ENCODE results near the gene GRID1. TPM values are rescaled to one million over a fixed set of nuclear protein-coding genes. Genes with fewer than 3 reads are reported as not detected.
"Not testable (repeated sequence)": the region's sequence is repeated elsewhere in the genome, so short reads cannot be mapped to it uniquely, and the experiment has no call there.

GRID1 gene
- total RNA-seq, 1 donor from 2014 or later = 1.4 TPM

DNA sequence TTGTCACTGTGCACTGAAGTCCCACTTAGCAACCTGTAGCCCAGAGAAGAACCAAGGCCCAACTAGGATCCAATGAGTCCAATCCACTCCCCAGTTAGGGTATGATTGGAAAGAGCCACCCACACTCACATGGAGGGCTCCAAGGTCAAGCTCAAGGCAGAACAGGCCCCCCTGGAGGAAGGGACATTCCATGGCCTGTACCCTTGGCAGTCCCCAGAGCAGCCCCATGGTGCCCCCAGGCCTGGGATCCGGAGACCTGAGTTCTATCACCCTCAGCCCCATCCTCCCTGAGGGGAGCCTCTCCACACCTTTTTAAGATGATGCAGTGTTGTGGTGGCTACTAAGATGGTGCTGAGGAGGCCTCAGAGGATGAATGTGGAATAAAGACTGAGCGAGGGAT lies 231.4 kb downstream of the GRID1 start:
- DNase-seq = no peak

DNA sequence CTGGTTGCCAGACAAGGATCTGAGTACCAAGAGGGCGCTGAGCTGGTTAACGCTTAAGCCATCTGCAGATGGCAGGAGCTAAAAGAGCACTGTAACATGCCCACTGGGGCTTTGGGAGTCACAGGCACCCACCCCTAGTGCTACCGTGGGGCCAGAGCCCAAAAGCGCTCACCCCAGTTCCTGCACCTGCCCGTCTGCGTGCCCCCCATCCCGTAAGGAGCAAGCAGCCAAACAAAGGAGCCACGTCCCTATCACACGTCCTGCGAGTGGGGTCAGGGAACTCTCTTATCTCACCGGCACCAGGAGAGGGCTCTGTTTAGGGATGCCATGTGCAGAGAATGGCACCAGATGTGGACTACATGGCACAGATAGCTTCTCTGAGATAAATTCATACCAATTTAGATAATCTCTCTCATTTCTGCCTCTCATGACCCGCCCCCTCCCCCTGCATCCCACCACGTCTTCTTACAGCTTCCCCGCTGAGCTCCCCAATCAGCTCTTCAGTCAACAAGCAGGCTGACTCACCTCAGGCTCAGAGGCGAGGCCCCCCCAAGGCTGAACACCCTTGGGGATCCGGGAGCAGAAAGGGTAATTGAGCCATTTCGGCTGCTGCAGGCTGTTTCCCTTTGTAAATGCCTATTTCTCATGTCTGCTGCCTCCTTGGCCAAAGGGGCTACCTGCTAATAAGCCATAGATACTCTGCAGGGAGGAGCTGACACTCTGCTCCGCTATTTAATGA lies 235.7 kb downstream of the GRID1 start:
- no peak for DNase-seq

DNA sequence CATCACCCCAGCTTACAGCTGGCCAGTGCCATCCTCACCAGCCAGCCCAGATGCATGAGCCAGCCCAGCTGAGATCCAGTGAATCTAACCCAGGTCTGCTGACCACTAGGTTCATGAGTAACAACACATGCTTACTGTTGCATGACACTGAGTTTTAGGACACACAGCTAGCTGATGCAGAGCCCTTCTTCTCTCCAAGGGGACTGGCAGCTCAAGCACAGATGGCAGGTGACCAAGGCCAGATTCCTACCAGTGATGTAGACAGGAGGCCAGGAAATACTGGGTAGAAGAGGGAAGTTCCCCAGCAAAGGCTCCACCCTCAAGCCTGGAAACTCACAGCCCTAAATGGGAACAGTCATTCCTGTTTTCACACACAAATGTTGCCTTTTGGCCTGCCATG lies 236.6 kb downstream of the GRID1 start:
- DNase-seq = no peak

DNA sequence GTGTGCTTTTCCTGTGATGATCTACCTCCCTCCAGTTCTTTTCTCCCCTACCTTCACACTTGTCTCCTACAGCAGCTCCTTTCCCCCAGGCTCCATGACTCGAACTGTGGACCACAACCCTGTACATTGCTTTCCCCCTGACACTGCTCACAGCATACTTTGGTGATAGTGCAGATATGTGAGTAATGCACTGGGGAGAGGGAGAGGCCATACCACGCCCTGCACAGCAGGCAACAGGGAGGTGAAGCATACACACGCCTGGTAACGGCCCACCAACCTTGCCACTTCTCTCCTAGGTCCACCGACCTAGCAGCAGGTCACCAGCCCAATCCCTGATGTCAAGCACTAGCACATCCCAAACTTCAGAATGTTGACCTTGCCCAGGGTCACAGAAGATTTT lies 238.2 kb downstream of the GRID1 start:
- DNase-seq = no peak

DNA sequence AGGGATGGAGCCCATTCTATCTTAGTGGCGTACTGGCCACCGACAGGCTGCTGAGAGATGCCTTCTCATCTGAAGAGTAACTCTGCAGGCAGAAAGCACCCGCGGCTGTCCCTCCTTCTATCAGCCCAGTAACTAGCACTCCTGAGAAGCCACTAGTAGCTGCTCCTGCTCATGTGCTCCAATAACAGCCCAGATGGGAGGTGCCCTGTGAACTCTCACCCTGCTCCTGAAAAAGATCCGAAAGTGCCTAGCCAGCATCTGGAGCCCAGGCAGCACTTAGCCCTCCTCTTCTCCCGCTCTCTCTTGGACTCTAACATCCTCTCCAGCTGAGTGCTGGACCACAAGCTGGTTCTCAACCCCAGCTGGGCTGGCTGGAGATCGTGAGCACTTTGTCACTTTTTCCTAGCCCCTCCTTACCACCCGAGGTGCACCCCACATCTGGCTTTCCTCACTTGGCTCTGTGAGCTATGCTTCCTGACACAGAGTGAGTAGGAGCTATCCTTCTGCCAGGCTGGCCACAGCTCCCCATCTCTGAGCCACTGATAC lies 239.2 kb downstream of the GRID1 start:
- DNase-seq = peak; percentile 14

DNA sequence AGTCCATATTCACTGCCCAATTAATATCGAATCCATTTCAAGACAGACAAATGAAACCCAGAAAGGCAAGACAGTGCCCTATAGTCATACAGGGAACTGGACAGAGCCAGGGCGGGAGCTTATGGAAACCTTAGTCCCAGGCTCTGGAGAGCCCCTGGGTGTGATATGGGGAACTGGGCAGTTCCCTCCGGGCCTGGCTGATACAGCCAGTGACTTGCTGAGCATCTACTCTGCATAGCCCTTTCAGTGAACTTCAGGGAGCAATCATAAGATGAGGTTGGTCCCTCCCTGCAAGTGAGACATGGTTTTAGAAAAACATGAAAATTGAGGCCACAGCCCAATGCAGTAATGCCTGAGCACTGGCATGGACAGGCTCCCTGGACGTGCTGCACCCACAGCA lies 241.9 kb downstream of the GRID1 start:
- DNase-seq = no peak

DNA sequence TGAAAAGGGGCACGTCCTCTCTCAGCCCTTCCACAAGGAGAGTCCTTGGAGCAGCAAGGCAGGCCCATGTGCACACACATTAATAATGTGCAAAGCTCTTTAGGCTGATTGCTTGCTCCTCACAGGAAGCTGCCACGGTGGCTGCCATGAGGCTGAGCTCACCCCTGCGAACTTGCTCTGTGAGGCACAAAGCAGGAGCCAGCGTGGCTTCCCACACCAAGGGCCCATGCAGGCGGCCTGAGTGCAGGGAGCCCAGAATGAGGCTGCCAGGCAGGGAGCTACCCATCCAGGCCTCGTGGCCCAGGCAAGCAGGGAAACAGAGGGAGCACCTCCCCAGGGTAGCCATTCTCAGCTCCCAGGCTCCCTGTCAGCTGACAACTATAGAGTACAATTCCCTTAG lies 242.9 kb downstream of the GRID1 start:
- DNase-seq = no peak

DNA sequence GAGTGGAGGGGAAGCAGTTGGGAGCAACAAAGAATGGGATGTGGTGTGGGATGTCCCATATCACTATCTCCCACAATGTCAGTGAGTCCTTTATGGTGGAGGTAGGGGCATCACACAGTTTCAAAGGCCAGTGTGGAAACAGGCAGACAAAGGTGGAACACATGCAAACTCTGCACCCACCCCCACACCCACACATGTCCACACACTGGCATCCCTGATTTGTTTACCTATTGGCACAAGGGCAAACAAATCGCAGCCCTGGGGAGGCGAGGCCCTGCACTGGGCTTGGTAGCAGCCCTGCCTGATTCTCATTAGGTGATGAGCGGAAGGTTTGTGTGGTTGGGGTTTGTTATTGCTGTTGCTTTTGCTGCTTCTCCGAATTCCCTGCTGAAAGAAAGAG lies 243.3 kb downstream of the GRID1 start:
- DNase-seq = no peak

DNA sequence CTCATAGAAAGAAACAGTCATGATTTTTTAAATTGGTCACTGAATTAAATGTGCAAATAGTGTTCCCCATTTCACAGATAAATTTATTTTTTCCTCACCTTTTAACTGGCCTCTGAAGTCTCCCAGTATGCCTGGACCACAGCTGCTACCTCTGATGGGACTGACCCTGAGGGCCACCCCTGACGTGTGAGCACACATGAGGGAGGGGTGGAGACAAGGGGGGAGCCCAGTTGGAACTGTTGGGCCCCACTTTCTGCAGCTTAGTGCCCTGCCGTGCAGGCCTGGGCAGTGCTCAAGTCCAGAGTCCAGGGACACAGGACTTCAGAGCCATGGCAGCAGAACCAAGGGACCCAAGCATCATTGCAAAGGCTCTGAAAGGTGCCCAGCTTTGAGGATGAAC lies 243.9 kb downstream of the GRID1 start:
- no peak for DNase-seq

DNA sequence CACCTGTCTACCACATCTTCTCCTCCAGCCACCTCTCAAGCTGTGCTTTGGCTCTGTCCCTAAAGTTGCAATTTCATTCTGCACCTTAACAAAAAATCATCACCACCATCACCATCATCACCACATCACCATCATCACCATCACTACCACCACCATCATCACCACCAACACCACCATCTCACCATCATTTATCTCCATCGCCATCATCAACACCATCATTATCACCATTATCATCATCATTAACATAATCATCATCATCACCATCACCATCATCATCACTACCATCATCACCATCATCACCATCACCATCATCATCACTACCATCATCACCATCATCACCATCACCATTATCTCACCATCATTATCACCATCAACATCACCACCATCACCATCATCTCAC lies 245.4 kb downstream of the GRID1 start:
- DNase-seq = no peak

DNA sequence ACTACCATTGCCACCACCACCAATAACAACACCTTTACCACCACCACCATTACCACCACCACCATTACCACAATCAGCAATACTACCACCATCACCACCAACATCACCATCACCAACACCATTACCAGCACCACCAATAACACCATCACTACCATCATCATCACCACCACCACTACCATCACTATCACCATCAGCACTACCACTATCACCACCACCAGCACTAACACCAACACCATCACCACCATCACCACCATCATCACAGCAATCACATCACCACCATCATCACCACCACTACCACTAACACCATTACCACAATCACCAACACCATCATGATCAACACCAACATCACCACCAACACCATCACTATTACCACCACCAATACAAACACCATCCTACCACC lies 249.5 kb downstream of the GRID1 start:
- no peak for DNase-seq

DNA sequence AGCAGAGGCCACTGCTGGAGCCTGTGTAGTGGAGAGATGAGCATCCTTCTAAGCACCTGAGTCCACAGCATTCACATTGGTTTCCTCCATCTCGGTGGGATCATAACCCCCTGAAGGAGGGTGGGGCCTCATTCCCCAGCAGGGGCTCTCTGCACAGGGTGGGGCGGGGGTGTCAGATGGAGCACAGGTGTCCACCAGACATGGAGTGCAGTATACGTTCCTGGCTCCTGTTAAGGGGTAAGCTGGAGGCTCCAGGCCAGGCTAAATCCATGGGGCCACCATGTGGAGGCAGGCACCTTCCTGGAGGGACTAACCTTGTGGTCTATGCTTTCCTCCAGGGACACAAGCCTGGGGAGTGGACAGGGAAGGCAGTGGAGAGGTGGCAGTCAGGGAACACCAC lies 252.6 kb downstream of the GRID1 start:
- DNase-seq = no peak

DNA sequence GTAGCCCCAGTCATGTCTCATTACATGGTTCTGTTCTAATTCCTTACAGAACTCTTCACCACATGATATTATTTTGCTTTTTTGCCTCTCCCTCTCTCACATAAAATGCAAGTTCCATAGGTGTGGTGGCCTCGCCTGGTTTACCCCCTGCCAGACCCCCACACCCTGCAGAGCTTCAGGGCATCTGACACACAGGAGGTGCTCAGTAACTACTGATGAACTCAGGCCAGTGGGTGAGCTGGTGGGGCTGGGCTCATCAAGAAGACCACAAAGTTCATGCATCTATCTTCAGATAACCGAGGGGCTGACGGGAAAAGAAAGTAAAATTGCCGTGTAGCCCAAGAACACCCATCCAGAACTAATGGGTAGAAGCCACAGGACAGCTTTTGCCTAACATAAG lies 253.1 kb downstream of the GRID1 start:
- no peak for DNase-seq

DNA sequence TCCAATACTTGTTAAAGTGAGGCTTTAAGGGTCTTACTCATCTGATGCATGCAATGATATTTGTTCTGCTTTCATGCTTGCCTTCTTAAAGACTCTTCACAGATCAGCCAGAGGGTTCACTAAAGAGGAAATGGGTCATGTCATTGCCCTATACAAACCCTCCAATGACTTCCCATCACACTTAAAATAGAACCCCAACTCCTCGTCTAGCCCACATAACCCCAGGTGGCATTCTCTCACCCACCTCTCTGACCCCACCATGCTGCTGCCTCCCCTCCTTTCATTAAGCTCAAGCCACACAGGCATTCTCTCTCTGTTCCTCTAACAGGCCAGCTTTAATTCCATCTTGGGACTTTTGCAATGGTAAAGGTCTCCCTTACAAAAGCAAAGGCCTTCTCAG lies 253.6 kb downstream of the GRID1 start:
- no peak for DNase-seq

DNA sequence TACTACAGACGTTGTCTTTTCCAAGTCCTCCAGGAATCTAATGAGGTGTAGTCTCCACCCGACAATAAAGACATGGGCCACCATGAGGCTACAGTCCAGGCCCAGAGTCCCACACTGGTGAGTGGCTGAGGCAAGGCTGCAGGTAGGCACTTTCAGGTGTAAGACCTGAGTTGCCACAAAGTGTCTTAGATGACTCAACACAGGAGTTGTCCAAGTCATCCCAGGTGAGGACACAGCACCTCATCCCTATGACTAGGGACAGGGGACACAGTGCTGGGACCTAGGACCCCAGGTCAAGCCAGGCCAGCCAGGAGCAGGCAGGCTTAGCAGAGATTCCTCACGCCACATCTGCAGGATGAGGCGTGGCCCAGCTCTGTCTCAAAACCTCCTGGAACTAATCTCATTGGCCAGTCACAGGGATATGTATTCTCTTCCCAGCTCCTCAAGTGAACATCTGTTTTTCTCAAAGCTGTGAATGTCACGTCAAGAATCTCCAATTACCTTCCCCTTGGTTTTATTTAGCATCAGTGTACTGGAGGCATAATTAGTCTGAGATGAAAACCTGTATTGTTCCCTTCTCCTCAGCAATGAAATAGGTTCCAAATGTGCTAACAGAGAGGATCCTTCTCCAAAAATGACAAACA lies 254.6 kb downstream of the GRID1 start:
- DNase-seq = peak; percentile 80

DNA sequence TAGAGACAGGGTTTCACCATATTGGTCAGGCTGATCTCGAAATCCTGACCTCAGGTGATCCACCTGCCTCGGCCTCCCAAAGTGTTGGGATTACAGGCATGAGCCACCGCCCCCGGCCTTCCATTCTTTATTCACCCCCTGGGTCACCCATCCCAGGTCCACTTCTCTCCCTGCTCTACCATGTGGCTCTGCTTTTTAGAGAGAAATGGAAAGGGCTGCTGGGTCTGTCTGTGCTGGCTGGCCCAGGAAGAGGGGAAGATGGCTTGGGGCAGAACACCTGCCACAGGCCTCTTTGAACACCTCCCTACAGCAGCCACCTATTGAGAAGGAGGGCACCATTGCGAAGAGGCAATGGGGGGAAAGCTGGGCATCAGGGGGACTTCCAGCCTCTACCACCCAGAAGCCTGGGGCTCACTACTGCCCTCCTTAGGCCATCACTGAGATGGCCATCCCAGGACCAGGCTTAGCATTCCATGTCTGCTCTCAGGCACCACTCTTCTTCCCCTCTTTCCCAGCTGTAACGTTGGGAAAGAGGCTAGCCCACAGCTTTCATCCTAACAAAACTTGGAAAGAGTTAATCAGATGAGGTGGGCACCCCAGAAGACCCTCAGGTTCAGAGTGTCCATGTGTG lies 256.3 kb downstream of the GRID1 start:
- DNase-seq = no peak

DNA sequence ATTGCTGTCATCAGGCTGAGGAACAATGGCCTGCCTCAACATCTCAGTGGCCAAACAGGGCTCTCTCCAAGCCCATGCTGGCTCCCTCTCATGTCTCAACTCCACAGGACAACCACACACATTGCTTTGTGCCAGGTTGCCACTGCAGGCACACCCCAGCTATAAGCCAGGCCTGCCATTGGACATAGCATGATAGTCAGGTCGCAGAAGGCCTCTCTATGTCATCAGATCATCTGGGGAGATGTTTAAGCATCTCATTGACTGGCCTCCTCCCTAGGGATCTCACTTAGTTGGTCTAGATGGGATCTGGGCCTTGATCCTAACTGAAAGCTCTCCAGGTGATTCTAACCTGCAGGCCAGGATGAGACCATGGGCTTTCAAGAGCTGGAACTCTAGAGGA lies 257.2 kb downstream of the GRID1 start:
- no peak for DNase-seq

DNA sequence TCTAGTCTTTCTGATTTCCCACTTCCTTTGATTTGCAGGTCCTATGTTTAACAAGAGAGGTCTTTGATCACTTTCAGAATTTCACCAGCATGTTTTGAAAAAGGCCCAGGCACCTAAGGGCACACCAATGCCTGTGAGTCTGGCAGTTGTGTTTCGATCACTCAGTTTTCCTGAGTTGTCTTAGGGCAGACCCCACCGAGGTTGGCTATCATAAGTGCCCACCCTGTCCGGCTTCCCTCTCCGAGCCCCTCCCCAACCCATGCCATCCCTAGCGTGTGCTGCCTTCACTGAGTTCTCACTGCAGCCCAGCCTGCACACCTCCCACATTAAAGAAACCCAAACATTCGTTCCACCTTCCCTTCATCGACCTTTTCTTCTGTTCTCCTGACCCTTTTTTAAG lies 257.9 kb downstream of the GRID1 start:
- no peak for DNase-seq

DNA sequence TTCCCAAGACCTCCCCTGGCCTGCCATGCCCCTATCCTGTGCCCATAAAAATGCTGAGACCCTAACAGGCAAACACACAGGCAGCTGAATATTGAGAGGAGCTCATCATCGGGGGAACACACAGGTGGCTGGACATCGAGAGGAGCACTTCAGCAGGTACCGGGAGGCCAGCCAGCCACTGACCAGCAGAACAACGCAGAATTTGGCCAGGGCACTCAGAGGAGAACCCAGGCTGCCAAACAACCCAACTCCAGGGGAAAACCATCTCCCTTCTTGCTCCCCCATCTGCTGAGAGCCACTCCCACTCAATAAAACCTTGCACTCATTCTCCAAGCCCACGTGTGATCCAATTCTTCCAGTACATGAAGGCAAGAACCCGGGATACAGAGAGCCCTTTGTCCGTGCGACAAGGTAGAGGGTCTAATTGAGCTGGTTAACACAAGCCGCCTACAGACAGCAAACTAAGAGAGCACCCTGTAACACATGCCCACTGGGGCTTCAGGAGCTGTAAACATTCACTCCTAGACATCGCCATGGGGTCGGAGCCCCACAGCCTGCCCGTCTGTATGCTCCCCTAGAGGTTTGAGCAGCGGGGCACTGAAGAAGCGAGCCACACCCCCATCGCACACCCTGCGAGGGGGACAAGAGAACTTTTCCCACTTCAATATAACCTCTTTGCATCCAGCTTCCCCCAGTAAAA lies 258.8 kb downstream of the GRID1 start:
- DNase-seq = not testable (repeated sequence)

DNA sequence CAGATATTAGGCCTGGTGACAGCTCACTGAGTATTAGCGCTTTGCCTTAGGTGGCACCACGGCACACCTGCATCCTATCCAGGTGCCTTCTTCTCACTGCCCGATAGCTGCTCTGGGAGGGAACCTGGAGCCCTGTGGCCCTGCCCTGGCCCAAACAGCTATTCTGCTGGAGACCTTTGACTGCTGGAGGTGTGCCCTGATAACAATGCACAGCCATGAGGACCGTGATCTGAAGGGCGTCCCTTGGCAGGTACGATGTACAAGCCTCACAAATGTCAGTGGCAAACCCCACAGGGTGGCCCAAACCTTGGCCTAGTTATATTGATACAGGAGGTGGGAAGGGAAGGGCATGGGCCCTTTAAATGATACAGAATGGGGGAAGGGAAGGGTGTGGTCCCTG lies 259.5 kb downstream of the GRID1 start:
- no peak for DNase-seq

DNA sequence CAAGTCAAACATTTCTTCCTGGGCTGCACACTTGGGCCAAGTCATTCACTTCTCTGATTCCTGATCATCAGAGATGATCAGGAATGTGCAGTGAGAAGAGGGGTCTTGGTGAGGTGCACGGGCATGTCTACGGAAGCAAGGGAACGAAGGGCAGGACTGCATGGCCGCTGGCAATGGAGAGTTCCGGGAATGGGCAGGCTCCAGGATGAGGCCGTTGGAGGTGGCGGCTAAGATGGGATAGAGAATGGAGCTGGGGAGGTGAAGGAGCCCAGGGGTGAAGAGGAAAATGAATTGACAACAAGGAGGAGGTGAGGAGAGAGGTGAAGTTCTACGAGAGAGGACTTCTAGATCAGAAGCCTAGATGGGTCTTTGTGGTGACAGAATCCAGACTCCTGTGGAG lies 260.0 kb downstream of the GRID1 start:
- no peak for DNase-seq

DNA sequence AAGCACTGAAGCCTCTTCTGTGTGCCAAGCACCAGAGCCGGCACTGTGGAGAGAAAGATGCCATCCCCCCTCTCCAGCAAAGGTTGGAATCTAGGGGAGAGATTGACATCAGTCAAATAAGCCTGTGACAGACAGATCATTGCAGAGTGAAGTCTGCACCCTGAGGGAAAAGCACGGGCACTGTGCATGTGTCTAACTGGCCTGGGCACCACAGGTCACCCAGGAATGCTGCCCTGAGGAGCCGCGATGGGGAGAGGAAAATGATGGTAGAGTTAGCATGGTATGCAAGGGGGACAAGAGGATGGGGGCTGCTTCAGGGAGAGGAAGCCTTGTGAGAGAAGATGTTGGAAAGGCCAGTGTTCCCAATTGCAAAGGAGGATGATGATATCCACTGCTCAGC lies 261.0 kb downstream of the GRID1 start:
- no peak for DNase-seq

DNA sequence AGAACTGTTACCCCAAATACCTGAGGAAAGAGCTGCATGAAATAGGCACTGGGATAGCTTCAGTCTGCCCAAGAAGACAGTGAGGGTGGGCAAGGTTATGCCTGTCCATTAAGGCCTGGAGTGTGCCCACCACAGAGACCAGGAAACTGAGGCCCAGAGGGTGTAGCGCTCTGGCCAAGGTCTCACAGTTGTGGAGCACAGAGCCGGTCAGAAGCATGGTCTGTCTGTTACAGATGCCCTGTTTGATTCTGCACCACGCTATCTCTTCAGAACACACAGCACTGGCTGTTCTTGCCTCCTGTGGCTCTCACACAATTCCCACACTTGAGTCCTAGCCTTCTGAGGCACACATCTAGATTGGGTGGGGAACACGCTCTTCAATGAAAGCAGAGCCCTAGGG lies 261.4 kb downstream of the GRID1 start:
- no peak for DNase-seq
